WTC11 (cell line): ENCODE data around the gene AP1S2. TPM values are rescaled to one million over a fixed set of nuclear protein-coding genes. Genes with fewer than 3 reads are reported as not detected.

Source experiments
- ATAC-seq: fragments of 200-7000 bp; cut with Tn5 transposase; 2 replicates; pipeline ENCODE4 v1.10.0; 2021; ENCODE audit warnings: mild to moderate bottlenecking, moderate library complexity
- CTCF ChIA-PET: fragments of 300-600 bp; sonication (Branson Sonifier 250); formaldehyde crosslinking; loops from one replicate; lab custom pipeline; 2021; ENCODE audit warnings: antibody characterized with exemption; lab: Charles Lee
- POLR2A ChIA-PET: fragments of 350-600 bp; sonication (Branson Sonifier 250); formaldehyde crosslinking; loops from one replicate; lab custom pipeline; 2021; ENCODE audit warnings: antibody characterized with exemption; lab: Charles Lee
- DNase-seq: peaks from one replicate; pipeline ENCODE4 v3.0.0; 2021; ENCODE audit warnings: low spot score
- H3K27ac Mint-ChIP-seq: 2 replicates; pipeline ENCODE4 v1.8.0; 2021; ENCODE audit warnings: mixed read lengths
- H3K27me3 Mint-ChIP-seq: 2 replicates; pipeline ENCODE4 v1.8.0; 2021; ENCODE audit warnings: low read depth, mild to moderate bottlenecking, moderate library complexity, mixed read lengths
- H3K36me3 Mint-ChIP-seq: 2 replicates; pipeline ENCODE4 v1.8.0; 2021; ENCODE audit warnings: mixed read lengths
- H3K4me1 Mint-ChIP-seq: 2 replicates; pipeline ENCODE4 v1.8.0; 2022; ENCODE audit warnings: mixed read lengths
- H3K4me3 Mint-ChIP-seq: 2 replicates; pipeline ENCODE4 v1.8.0; 2021; ENCODE audit warnings: mild to moderate bottlenecking, moderate library complexity, mixed read lengths
- H3K9me3 Mint-ChIP-seq: 2 replicates; pipeline ENCODE4 v1.8.0; 2021; ENCODE audit warnings: mixed read lengths
- ETV6 ChIP-seq: sonication (generic); formaldehyde crosslinking; IDR thresholded peaks from 2 replicates; pipeline ENCODE4 v1.8.1; 2022; ENCODE audit warnings: mild to moderate bottlenecking, missing genetic modification reagents
- total RNA-seq: library from RNA; stranded (reverse); gene quantifications from 3 replicates; pipeline ENCODE4 v1.2.3, GENCODE V29; 2021
- TF ChIP-seq, protein P1 (sequence below): sonication (generic); formaldehyde crosslinking; IDR thresholded peaks from 2 replicates; pipeline ENCODE4 v1.8.1; 2023; ENCODE audit warnings: mild to moderate bottlenecking, moderate library complexity, missing genetic modification reagents
- TF ChIP-seq, protein P2 (sequence below): fragments of 250-450 bp; sonication (Bioruptor Pico); IDR thresholded peaks from 2 replicates; pipeline ENCODE4 v1.9.0; 2021; ENCODE audit warnings: mild to moderate bottlenecking

The AP1S2 gene
- total RNA-seq, 1 experiment from 2014 or later, result 164 TPM

DNA sequence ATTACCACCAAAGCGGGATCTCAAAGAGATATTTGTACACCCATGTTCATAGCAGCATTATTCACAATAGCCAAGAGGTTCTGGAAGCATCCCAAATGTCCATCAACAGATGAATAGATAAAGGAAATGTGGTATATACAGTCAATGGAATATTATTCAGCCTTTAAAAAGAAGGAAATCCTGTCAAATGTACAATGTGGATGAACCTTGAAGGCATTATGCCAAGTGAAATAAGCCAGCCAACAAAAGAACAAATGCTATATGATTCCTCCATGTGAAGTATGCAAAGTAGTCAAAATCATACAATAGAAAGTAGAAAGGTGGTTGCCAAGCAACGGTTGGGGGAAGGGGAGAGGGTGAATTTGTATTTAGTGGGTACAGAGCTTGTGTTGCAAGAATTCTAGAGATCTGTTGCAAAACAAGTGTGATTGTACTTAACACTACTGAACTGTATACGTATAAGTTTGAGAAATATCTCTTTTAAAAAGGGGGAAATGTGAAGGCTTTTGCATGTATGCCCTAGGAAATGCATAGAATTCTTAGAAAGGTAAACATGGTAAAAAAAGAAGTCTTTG lies 69.3 kb downstream of the AP1S2 start (continued):
- TF ChIP-seq, protein P1, sequence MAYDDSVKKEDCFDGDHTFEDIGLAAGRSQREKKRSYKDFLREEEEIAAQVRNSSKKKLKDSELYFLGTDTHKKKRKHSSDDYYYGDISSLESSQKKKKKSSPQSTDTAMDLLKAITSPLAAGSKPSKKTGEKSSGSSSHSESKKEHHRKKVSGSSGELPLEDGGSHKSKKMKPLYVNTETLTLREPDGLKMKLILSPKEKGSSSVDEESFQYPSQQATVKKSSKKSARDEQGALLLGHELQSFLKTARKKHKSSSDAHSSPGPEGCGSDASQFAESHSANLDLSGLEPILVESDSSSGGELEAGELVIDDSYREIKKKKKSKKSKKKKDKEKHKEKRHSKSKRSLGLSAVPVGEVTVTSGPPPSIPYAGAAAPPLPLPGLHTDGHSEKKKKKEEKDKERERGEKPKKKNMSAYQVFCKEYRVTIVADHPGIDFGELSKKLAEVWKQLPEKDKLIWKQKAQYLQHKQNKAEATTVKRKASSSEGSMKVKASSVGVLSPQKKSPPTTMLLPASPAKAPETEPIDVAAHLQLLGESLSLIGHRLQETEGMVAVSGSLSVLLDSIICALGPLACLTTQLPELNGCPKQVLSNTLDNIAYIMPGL (CRISPR knock-in tag), result no peak

DNA sequence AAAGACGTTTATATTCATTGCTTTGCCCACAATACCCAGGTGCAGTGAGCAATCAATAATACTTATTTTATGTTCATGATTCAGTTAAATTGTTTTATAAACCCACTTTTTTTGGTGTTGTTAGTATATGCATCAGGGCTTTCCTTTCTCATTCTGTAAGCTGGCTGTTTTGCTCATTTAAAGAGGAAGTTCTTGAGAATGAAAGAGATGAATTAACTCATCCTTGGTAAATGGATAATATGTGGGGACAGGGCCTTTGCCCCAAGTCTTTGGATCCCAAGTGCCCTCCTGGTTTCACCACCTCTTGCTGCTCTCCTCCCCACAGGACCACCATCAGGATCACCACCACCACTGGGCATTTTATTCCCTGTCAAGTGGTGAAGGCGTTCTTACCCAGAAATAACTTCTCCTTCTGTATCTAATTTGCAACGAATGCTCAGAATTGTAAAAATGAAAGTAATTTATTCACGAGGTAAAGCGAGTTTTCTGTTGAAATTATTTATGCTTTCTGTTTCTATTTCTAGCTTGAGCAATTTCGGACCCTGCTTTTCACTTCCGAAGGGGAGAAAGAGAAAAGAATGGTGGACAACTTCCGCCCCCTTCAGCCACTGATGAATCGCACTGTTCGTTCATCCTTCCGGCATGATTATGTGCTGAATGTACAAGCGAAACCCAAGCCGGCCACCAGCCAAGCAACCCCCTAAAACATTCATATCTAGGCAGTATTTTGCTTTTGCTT lies 72.5 kb downstream of the AP1S2 start:
- DNase-seq, result no peak
- POLR2A ChIA-PET, result no interaction called here
- Mint-ChIP-seq H3K36me3 (peaks cover 16% of the 10 kb centered on the region), H3K4me1 (peaks cover 4% of the 10 kb centered on the region; the same call in 1 of the 2 replicates), H3K27me3 (no peaks in the 10 kb centered on the region), H3K4me3 (no peak overlapping the region), H3K9me3 (peaks cover 8% of the 10 kb centered on the region), H3K27ac (peak overlapping the region; percentile 33; the same call in 1 of the 2 replicates)
- CTCF ChIA-PET, result no interaction called here
- ATAC-seq, result no peak
- TF ChIP-seq, protein P2, sequence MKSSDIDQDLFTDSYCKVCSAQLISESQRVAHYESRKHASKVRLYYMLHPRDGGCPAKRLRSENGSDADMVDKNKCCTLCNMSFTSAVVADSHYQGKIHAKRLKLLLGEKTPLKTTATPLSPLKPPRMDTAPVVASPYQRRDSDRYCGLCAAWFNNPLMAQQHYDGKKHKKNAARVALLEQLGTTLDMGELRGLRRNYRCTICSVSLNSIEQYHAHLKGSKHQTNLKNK (CRISPR knock-in tag), result no peak
- no peak for TF ChIP-seq ETV6 (CRISPR knock-in tag)

Other genes starting within 250 kb of the AP1S2 start
- gene CLTRN, start 190.0 kb downstream of the AP1S2 start, total RNA-seq, result 1.4 to 2.2 TPM (median 2.2 TPM) in 3 replicates
- gene CA5B, start 116.5 kb downstream of the AP1S2 start, total RNA-seq, result 7.3 to 9.0 TPM (median 7.9 TPM) in 3 replicates
- 7.0 to 8.9 TPM (median 8.6 TPM) in 3 replicates for gene ZRSR2, start 64.3 kb downstream of the AP1S2 start, total RNA-seq